AG08396 (cell line): ENCODE data around the gene LIFR.
A peak's percentile ranks its signal among the peaks of the same experiment; 100 is the strongest.

Experiments
- DNase-seq: peaks from one replicate; pipeline ENCODE4 v3.0.0; 2012; ENCODE audit warnings: low spot score, mixed read lengths

LIFR gene

GRCh38 chr5:38465702-38466423 is 90.6 kb downstream of the LIFR start:
- no peak for DNase-seq

- DNase-seq: no peak
These were observed 91.4 kb downstream of the LIFR start for GRCh38 chr5:38465061-38465460.

GRCh38 chr5:38463634-38464521 is 92.6 kb downstream of the LIFR start:
- DNase-seq: peak; percentile 72

- no peak for DNase-seq
These were observed 93.3 kb downstream of the LIFR start for GRCh38 chr5:38462976-38463633.

GRCh38 chr5:38458174-38458573 is 98.3 kb downstream of the LIFR start:
- no peak for DNase-seq

- DNase-seq: no peak
These were observed 99.6 kb downstream of the LIFR start for GRCh38 chr5:38456657-38457399.

GRCh38 chr5:38455796-38456330 is 100.6 kb downstream of the LIFR start:
- DNase-seq: no peak

- DNase-seq: no peak
These were observed 102.5 kb downstream of the LIFR start for GRCh38 chr5:38453921-38454320.

- DNase-seq: no peak
These were observed 102.9 kb downstream of the LIFR start for GRCh38 chr5:38453506-38453905.

- no peak for DNase-seq
These were observed 104.2 kb downstream of the LIFR start for GRCh38 chr5:38452201-38452600.

GRCh38 chr5:38451074-38451725 is 105.2 kb downstream of the LIFR start:
- DNase-seq: no peak

GRCh38 chr5:38450627-38451026 is 105.8 kb downstream of the LIFR start:
- no peak for DNase-seq

GRCh38 chr5:38448568-38449350 is 107.7 kb downstream of the LIFR start:
- DNase-seq: no peak

GRCh38 chr5:38447786-38448185 is 108.7 kb downstream of the LIFR start:
- no peak for DNase-seq

- no peak for DNase-seq
These were observed 109.4 kb downstream of the LIFR start for GRCh38 chr5:38447056-38447455.

- no peak for DNase-seq
These were observed 110.4 kb downstream of the LIFR start for GRCh38 chr5:38446029-38446522.

- no peak for DNase-seq
These were observed 110.9 kb downstream of the LIFR start for GRCh38 chr5:38445374-38446028.

- no peak for DNase-seq
These were observed 113.1 kb downstream of the LIFR start for GRCh38 chr5:38443390-38443789.

GRCh38 chr5:38442247-38442573 is 114.2 kb downstream of the LIFR start:
- no peak for DNase-seq
